ENCODE results near the gene ABCD3.
"Not testable (repeated sequence)": the region's sequence is repeated elsewhere in the genome, so short reads cannot be mapped to it uniquely, and the experiment has no call there.

- not testable (repeated sequence) for TF ChIP-seq CTCF, EP300 (IDR thresholded peaks at IDR 0.05)
Measured at GRCh38 chr1:94426485-94426870, 8.3 kb downstream of the ABCD3 start.

Data from tibial nerve (tissue), 4 donors.